PC-9 (cell line): Measurements from ENCODE around the gene TBC1D8B.

Experiments used
- CTCF ChIP-seq: fragments of 200-600 bp; sonication (generic); conservative IDR thresholded peaks from 2 replicates; pipeline ENCODE4 v1.6.1; 2017; ENCODE audit warnings: mixed run types, antibody characterized with exemption, mild to moderate bottlenecking, moderate library complexity
- EZH2 ChIP-seq: fragments of 200-600 bp; sonication (generic); IDR thresholded peaks from 2 replicates; pipeline ENCODE4 v1.8.0; 2017; ENCODE audit warnings: antibody characterized with exemption, low read depth

GRCh38 chrX:106863697-106864096 is 61.2 kb downstream of the TBC1D8B start:
- TF ChIP-seq CTCF (no peak), EZH2 (no peak)
